Endothelial cell of umbilical vein (primary cell): ENCODE measurements around the gene HEATR5A. TPM values are rescaled to one million over a fixed set of nuclear protein-coding genes. Genes with fewer than 3 reads are reported as not detected.

ENCODE experiments used
- BruUV-seq: library from RNA; stranded (reverse); fragments of 400-500 nt; replicated peaks from 2 replicates; lab custom pipeline; 2021; lab: Mats Ljungman, UMichigan
- CTCF ChIA-PET: fragments of 300-600, 350-600 bp; sonication (Branson Sonifier 250); formaldehyde crosslinking; loops from one replicate; lab custom pipeline; 2021; ENCODE audit warnings: antibody characterized with exemption, inconsistent platforms; lab: Charles Lee
- POLR2A ChIA-PET: fragments of 300-600, 350-600 bp; sonication (Branson Sonifier 250); formaldehyde crosslinking; loops from one replicate; lab custom pipeline; 2021; ENCODE audit warnings: antibody characterized with exemption, inconsistent platforms; lab: Charles Lee
- DNase-seq: peaks from one replicate; pipeline ENCODE4 v3.0.0-alpha.2; 2011; ENCODE audit warnings: low read depth, low spot score
- FAIRE-seq: peaks from 2 replicates; lab custom pipeline; 2011; peaks lifted over from hg19 to GRCh38; lab: Jason Lieb, UNC
- H2AFZ ChIP-seq: 2 replicates; pipeline ENCODE4 v1.6.0; 2012; ENCODE audit warnings: low read depth, low read length, control low read depth, inconsistent platforms
- H3K27ac ChIP-seq: 2 replicates; pipeline ENCODE4 v1.5.1; 2011; ENCODE audit warnings: low read depth, mild to moderate bottlenecking, control low read depth, low read length, moderate library complexity; ENCODE audit not compliant: insufficient read depth
- H3K27me3 ChIP-seq, 2 experiments: 2 replicates each; pipeline versions ENCODE4 v1.6.0 to v1.6.1; 2011; ENCODE audit warnings: low read length in 2 of 2, mixed read lengths in 1 of 2; ENCODE audit not compliant: control insufficient read depth in 2 of 2, insufficient read depth in 2 of 2
- H3K36me3 ChIP-seq, 2 experiments: 2 replicates in 1 of 2; 3 replicates in 1 of 2; pipeline ENCODE4 v1.5.1; 2011; ENCODE audit warnings: low read length in 2 of 2, mild to moderate bottlenecking in 1 of 2, moderate library complexity in 1 of 2; ENCODE audit not compliant: control insufficient read depth in 2 of 2, insufficient read depth in 2 of 2; ENCODE audit errors: extremely low read depth in 1 of 2
- H3K4me1 ChIP-seq: 3 replicates; pipeline ENCODE4 v1.5.1; 2011; ENCODE audit warnings: mild to moderate bottlenecking, low read length; ENCODE audit not compliant: control insufficient read depth, insufficient read depth; ENCODE audit errors: extremely low read depth
- H3K4me2 ChIP-seq: 2 replicates; pipeline ENCODE4 v1.6.1; 2011; ENCODE audit warnings: low read length, control low read depth, mixed read lengths; ENCODE audit not compliant: insufficient read depth
- H3K4me3 ChIP-seq, 3 experiments: fragments of 200-600 bp in 1 of 3; sonication (generic), shearing (Covaris generic) in 1 of 3; replicated peaks in 1 of 3; 2 replicates each; pipeline ENCODE4 v1.5.1; 2011 to 2016; ENCODE audit warnings: control low read depth in 3 of 3, low read length in 3 of 3, mild to moderate bottlenecking in 2 of 3, inconsistent platforms in 1 of 3, low read depth in 1 of 3, moderate library complexity in 1 of 3; ENCODE audit not compliant: insufficient read depth in 1 of 3
- H3K79me2 ChIP-seq: 2 replicates; pipeline ENCODE4 v1.6.0; 2012; ENCODE audit warnings: low read length, inconsistent platforms; ENCODE audit not compliant: control insufficient read depth, insufficient read depth
- H3K9ac ChIP-seq: replicated peaks from 2 replicates; pipeline ENCODE3; 2011; ENCODE audit warnings: low read length, control low read depth; ENCODE audit not compliant: insufficient read depth; ENCODE audit errors: extremely low read depth
- H3K9me1 ChIP-seq: replicated peaks from 3 replicates; pipeline ENCODE4 v1.6.0; 2011; ENCODE audit warnings: mild to moderate bottlenecking, low read length; ENCODE audit not compliant: control insufficient read depth, insufficient read depth; ENCODE audit errors: extremely low read depth
- H3K9me3 ChIP-seq: replicated peaks from 2 replicates; pipeline ENCODE4 v1.5.1; 2012; ENCODE audit warnings: low read length, inconsistent platforms; ENCODE audit not compliant: control insufficient read depth, insufficient read depth
- H4K20me1 ChIP-seq: replicated peaks from 2 replicates; pipeline ENCODE3; 2011; ENCODE audit warnings: mild to moderate bottlenecking, low read length; ENCODE audit not compliant: control insufficient read depth, insufficient read depth; ENCODE audit errors: extremely low read depth
- EZH2 ChIP-seq: IDR thresholded peaks from 2 replicates; pipeline ENCODE4 v1.6.1; 2012; ENCODE audit warnings: borderline replicate concordance, low read depth, mild to moderate bottlenecking, moderate library complexity, low read length, inconsistent platforms; ENCODE audit not compliant: severe bottlenecking
- FOS ChIP-seq: IDR thresholded peaks from 2 replicates; pipeline ENCODE4 v1.6.1; 2011; ENCODE audit warnings: mild to moderate bottlenecking, low read length, moderate library complexity, borderline replicate concordance; ENCODE audit not compliant: insufficient read depth
- GATA2 ChIP-seq: IDR thresholded peaks from 2 replicates; pipeline ENCODE4 v1.7.0; 2011; ENCODE audit warnings: low read depth, mild to moderate bottlenecking, moderate library complexity, mixed read lengths, low read length; ENCODE audit not compliant: insufficient read length, insufficient read depth
- JUN ChIP-seq: IDR thresholded peaks from 2 replicates; pipeline ENCODE4 v1.6.1; 2011; ENCODE audit warnings: borderline replicate concordance, low read depth; ENCODE audit not compliant: insufficient read length, insufficient read depth
- MAX ChIP-seq: IDR thresholded peaks from 2 replicates; pipeline ENCODE4 v1.6.1; 2011; ENCODE audit not compliant: insufficient read depth, insufficient read length
- MYC ChIP-seq: IDR thresholded peaks from one replicate; pipeline ENCODE4 v1.6.1; 2011; ENCODE audit warnings: mild to moderate bottlenecking, low read depth, low read length
- POLR2A ChIP-seq: IDR thresholded peaks from 2 replicates; pipeline ENCODE4 v1.6.1; 2012; ENCODE audit warnings: low read depth, mild to moderate bottlenecking, control low read depth, low read length
- POLR2AphosphoS5 ChIP-seq: IDR thresholded peaks from 2 replicates; pipeline ENCODE4 v1.6.1; 2012; ENCODE audit warnings: low read depth, mild to moderate bottlenecking, control low read depth, low read length, moderate library complexity; ENCODE audit not compliant: insufficient read depth
- dilution Hi-C: fragments of 300-500 bp; cut with MboI; formaldehyde crosslinking; loops from one replicate; pipeline ENCODE4 v1.15.0; 2019; ENCODE audit warnings: low sequenced_read_pairs; ENCODE audit not compliant: extremely low pct_ligation_motif_present
- intact Hi-C: fragments of 100-400 bp; cut with micrococcal nuclease; formaldehyde crosslinking; loops from one replicate; pipeline ENCODE4 v1.10.0; 2022
- polyA plus RNA-seq, 4 experiments: library from polyadenylated mRNA; depleted of rRNA in 3 of 4; stranded (reverse) in 3 of 4; unstranded in 1 of 4; fragments of >200 nt; gene quantifications; 2 replicates each; pipeline versions ENCODE4 v1.2.1 to v1.2.3, GENCODE V29; 2011 to 2012; ENCODE audit warnings: missing spikeins in 1 of 4
- total RNA-seq: library from RNA; stranded (reverse); gene quantifications from 2 replicates; pipeline ENCODE4 v1.2.3, GENCODE V29; 2021
- TF ChIP-seq, protein P1 (sequence below), 2 donors: IDR thresholded peaks; 1 replicate in 1 of 2; 2 replicates in 1 of 2; pipeline ENCODE4 v1.5.1; 2011; ENCODE audit warnings: low read length in 2 of 2, mild to moderate bottlenecking in 2 of 2, moderate library complexity in 2 of 2, control low read depth in 1 of 2, inconsistent platforms in 1 of 2, low read depth in 1 of 2; ENCODE audit not compliant: insufficient read depth in 1 of 2; ENCODE audit errors: extremely low read depth in 1 of 2

Gene HEATR5A
- total and polyA plus RNA-seq, 2 donors (not counting 3 experiments of a cell fraction or from before 2014, with no cell fraction given) = 12.6 to 45.3 TPM

- CTCF ChIA-PET = interaction anchor here (0.9 to 1.1 kb wide), 3 partner anchors 72 to 94 kb away, joined by 3 read pairs; partner anchors contain the start of gene HECTD1
- dilution Hi-C loops = no loop called here
These were observed 120.1 kb downstream of the HEATR5A start for GRCh38 chr14:31300296-31300695.

More at GRCh38 chr14:31300296-31300695, 120.1 kb downstream of the HEATR5A start:
- Histone ChIP-seq H3K36me3 (peaks cover 3 to 12% of the 10 kb centered on the region in 2 experiments), H3K27me3 (no peaks in the 10 kb centered on the region), H3K9ac (no peak overlapping the region), H3K9me3 (no peaks in the 10 kb centered on the region), H3K4me2 (no peak overlapping the region), H3K4me3 (no peak overlapping the region), H3K27ac (no peak overlapping the region), H3K4me1 (peaks cover 11% of the 10 kb centered on the region), H2AFZ (no peak overlapping the region), H3K9me1 (no peaks in the 10 kb centered on the region), H4K20me1 (no peaks in the 10 kb centered on the region), H3K79me2 (no peaks in the 10 kb centered on the region)
- no peak for FAIRE-seq
- no peak for DNase-seq
- BruUV-seq = no TSS peak
- TF ChIP-seq MAX (no peak), EZH2 (no peak), POLR2AphosphoS5 (no peak), JUN (no peak), GATA2 (no peak), FOS (no peak), MYC (no peak), POLR2A (no peak)
- TF ChIP-seq, protein P1, sequence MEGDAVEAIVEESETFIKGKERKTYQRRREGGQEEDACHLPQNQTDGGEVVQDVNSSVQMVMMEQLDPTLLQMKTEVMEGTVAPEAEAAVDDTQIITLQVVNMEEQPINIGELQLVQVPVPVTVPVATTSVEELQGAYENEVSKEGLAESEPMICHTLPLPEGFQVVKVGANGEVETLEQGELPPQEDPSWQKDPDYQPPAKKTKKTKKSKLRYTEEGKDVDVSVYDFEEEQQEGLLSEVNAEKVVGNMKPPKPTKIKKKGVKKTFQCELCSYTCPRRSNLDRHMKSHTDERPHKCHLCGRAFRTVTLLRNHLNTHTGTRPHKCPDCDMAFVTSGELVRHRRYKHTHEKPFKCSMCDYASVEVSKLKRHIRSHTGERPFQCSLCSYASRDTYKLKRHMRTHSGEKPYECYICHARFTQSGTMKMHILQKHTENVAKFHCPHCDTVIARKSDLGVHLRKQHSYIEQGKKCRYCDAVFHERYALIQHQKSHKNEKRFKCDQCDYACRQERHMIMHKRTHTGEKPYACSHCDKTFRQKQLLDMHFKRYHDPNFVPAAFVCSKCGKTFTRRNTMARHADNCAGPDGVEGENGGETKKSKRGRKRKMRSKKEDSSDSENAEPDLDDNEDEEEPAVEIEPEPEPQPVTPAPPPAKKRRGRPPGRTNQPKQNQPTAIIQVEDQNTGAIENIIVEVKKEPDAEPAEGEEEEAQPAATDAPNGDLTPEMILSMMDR (IDR thresholded peaks at IDR 0.05; ENCODE audit: extremely low read depth in 1 of 2, insufficient read depth in 1 of 2, low read depth in 1 of 2, low read length in 2 of 2) = no peak
- POLR2A ChIA-PET = no interaction called here
- intact Hi-C loops = no loop called here
